ENCODE measurements around the gene SLC38A8.

GRCh38 chr16:84055801-84056634, 13.4 kb upstream of the SLC38A8 start:
- no peak for TF ChIP-seq CTCF (IDR thresholded peaks at IDR 0.05; ENCODE audit: low read depth, low read length, poor library complexity, severe bottlenecking)
- TF ChIP-seq EZH2phosphoT487 (IDR thresholded peaks at IDR 0.05; ENCODE audit: borderline replicate concordance, low read length) = no peak

All from DOHH2 (cell line).